Measurements from ENCODE around the gene SVOP.

Gene SVOP

GRCh38 chr12:108930155-108930554 lies 90.7 kb downstream of the SVOP start:
- no peak for DNase-seq

GRCh38 chr12:108928695-108929094 lies 92.2 kb downstream of the SVOP start:
- DNase-seq: no peak

- no peak for DNase-seq
Observed at GRCh38 chr12:108922918-108923317, 98.0 kb downstream of the SVOP start.

DNA sequence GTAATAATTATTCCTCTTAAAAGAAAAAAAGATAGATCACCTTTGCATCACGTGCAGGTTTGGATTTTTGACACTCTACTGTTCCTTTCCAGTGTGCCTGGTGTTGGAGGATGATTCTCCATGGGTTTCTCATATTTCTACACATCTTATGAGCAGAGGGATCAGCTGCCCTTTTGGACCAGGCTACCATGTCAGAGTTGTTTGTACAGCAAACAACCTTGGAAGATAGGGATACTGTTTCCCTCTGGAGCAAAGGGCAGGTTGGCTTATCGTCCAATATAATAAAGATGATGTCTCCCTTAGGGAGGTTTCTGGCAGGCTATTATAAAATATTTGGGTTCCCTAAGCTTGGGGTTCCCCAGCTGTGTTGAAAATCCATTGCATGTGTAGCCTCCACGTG lies 98.9 kb downstream of the SVOP start:
- DNase-seq: no peak

DNA sequence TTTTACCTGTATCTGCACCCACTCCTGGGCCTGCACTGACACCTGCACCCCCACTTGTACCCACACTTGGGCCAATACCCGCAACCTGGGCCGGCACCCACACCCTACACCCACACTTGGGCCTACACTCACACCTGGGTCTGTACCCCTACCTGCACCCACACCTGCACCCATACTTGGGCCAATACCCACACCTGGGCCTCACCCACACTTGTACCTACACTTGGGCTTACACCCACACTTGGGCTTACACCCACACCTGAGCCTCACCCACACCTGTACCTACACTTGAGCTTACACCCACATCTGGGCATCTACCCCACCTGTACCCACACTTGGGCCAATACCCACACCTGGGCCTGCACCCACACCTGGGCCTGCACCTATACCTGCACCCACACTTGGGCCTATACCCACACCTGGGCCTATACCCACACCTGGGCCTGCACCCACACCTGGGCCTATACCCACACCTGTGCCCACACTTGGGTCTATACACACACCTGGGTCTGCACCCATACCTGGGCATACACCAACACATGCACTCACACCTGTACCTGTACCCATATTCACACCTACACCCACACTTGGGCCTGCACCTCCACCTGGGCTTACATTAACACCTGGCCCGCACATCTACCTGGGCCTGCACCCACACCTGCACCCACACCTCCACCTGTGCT lies 101.8 kb downstream of the SVOP start:
- no peak for DNase-seq

GRCh38 chr12:108918206-108918605 lies 102.7 kb downstream of the SVOP start:
- no peak for DNase-seq

DNA sequence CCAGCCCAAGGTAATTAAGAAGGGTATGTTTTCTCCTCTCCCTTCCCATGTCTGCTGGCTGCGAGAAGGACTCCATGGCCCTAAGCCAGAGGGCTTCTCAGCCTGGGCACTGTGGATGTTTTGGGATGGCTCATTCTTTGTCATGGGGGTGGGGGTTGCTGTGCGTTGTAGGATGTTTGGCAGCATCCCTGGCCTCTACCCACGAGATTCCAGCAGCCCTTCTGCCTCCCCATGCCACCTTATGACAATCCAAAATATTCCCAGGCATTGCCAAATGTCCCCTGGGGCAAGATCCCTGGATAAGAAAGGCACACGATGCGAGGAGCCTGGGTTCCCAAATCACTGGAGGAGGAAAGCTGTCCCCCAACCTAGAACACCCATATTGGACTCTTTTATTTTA lies 104.5 kb downstream of the SVOP start:
- DNase-seq: no peak

DNA sequence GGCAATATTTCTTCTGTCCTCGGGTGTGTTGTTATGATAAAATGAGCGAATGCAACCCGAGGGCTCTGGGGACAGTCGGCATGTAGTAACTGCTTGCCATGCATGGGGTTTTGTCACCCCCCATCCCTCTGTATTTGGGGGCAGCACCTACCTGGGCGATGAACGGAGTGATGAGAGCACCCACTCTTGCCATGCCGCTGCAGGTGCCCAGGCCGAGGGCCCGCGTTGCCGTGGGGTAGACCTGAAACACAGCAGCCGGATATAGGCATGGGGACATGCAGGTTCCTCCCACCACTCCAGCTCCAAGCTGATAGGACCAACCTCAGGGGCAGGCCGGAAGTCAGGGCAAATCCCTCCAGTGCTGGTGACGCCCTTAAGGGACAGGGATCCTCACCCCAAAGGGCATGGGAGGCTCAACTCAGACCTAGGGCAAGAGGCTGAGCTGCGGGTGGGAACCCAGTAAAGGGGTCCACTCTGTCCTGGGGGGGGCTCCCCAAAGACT lies 105.2 kb downstream of the SVOP start:
- no peak for DNase-seq

DNA sequence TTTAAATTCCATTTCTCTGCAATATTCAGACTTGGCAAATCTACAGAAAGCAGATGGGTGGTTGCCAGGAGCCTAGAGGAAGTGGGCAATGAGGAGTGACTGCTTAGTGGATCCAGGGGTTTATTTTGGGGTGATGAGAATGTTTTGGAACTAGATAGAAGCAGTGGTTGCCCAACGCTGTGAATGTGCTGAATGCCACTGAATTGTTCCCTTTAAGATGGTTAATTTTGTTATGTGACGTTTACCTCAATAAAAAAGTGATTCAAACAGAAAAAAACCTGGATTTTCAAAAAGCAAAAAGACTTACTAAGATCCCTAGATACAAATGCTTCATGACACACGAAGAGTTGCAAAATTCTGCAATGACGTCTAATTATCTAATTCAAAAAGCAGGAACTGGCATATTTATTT lies 106.7 kb downstream of the SVOP start:
- no peak for DNase-seq

DNA sequence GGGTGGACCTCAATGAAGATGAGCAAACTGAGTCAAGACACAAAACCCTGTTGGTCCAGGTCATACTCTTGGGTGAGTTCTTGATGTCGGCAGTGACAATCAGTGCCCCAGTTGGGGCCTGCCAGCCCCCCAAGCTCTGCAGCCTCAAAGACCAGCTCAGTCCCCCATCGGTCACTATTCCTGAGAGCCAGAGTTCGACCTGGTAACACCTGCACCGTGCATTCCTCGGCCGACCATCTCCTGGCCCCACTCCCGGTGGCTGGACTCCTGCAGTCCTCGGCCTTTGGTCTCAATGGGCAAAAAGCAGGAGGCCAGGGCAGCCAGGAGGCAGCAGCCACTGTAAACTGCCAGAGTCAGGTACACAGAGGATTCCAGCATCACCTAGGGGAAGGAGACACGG lies 108.5 kb downstream of the SVOP start:
- DNase-seq: no peak

DNA sequence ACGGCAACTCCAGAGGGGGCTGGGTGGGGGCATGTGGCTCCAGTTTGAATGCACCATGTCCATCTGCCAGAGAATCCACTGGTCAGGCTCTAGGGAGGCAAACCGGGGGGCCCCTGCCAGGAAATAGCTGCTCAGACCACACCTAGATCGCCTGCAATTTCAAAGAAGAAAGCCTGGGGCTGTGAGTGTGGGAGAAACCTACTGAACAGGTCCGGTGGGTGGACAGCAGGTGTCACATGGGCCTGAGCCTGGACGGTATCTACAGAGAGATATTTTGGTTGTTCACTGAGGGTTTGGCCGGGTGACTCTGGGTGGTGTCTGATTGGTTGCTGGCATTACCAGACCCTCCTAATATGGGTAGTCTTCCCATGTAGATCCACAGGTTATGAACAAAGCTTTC lies 109.0 kb downstream of the SVOP start:
- DNase-seq: no peak

DNA sequence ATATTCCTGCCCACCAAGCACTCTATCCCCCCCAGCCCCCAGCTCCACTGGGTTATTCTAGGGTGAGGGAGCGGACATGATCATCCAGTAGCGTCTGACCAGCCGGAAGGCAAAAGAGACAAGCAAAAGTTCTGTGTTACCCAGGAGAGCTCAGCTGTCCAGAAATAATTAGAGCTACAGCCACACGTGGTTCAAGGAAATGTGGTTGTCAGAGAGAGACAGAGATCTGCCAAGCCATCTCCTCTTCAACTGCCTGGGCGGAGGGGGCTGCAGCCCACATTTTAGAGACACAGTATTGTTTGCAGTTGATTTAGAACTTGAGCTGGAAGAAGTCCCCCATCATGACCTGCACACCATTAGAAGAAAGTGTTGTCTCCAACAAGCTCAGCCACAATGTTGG lies 110.5 kb downstream of the SVOP start:
- no peak for DNase-seq

GRCh38 chr12:108907839-108908351 lies 113.0 kb downstream of the SVOP start:
- DNase-seq: no peak

GRCh38 chr12:108906971-108907370 lies 113.9 kb downstream of the SVOP start:
- no peak for DNase-seq

- DNase-seq: no peak
Observed at GRCh38 chr12:108905725-108906124, 115.1 kb downstream of the SVOP start.

- no peak for DNase-seq
Observed at GRCh38 chr12:108899145-108899544, 121.7 kb downstream of the SVOP start.

DNA sequence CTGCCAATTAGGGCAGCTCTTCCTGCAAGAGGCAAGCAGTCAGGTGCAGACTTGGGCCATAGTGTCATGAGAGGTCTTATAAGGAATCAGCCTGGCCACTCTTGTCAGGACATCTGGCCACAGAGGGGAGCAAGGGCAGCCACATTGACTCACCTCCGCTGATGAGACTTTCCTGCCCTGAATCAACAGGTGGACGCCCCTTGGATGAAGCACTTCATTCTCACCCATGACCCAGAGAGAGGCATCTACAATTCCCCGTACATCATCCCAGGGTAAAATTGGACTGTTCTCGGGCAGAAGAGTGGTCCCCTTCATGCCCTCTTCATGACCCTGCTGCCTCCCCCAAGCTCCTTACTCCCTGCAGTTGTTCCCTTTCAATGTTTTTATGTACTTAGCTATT lies 124.1 kb downstream of the SVOP start:
- no peak for DNase-seq

- no peak for DNase-seq
Observed at GRCh38 chr12:108896336-108896735, 124.5 kb downstream of the SVOP start.

DNA sequence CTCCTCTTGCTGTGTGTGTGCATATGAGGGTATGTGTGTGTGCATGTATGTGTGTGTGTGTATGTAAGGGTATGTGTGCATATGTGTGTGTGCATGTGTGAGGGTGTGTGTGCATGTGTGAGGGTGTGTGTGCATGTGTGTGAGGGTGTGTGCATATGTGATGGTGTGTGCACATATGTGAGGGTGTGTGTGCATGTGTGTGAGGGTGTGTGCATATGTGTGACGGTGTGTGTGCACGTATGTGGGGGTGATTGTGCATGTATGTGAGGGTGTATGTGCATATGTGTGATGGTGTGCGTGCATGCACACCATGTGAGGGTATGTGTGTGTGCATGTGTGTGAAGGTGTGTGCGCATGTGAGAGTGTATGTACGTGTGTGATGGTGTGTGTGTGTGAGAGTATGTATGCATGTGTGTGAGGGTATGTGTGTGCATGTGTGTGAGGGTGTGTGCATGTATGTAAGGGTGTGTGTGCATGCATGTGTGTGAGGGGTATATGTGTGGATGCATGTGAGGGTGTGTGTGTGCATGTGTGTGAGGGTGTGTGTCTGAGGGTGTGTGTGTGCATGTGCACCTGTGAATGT lies 125.6 kb downstream of the SVOP start:
- no peak for DNase-seq

- no peak for DNase-seq
Observed at GRCh38 chr12:108890208-108890607, 130.7 kb downstream of the SVOP start.

DNA sequence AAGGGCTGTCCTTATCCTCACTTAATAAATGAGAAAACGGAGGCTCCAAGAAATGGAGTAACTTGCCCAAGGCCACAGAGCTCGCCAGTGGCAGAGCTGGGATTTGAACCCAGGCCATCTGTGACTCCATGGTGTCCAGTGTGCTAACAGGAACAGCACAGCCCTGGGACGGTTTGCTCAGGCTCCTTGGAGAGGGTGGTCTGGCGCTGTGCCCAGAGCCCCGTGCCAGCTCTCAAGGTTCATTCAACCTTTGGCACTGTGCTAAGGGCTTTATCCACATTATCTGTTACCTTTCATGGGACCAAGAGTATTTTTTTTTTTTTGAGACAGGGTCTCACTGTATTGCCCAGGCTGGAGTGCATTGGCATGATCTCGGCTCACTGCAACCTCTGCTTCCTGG lies 132.8 kb downstream of the SVOP start:
- DNase-seq: no peak

DNA sequence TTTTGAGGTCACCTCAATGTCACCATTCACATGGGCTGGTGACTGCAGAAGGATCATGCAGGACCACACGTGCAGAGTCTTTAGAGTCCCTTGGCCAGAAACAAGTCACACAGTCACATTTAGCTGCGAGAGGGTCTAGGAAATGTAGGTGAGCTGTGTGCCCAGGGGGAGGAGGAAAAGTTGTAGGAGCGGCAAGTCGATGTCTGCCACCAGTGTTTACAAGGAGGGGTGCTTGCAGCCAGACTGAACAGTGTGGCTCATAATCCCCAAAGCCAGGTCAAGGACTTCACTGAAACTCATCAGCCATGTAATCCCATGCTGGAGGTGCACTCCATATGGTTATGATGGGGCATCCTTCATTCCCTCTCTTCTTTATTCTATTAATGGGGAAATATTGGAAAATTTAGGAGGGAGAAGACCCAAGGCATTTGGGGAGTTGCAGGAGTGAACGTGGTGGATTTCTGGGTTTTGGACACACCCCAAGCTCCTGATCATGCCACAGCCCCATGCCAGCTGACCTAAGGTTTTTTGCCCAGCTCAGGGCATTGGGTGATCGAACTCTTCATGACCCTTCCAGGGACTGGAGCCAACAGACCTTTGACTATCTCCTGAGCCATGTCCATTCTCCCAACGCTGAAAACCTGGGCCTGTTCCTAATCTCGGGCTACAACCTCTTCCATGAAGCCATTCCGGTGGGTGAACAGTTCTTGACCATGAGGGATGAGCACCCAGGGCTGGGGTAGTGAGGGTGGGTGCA lies 133.8 kb downstream of the SVOP start:
- DNase-seq: no peak

GRCh38 chr12:108884116-108885012 lies 136.5 kb downstream of the SVOP start:
- peak in 5 of 6 experiments; percentile 16 to 29 (median 24) for DNase-seq
